GM12878 (cell line): ENCODE results near the gene TCF20. TPM values are rescaled to one million over a fixed set of nuclear protein-coding genes. Genes with fewer than 3 reads are reported as not detected.

ENCODE experiments used
- ATAC-seq: fragments of 200-7000 bp; cut with Tn5 transposase; 3 replicates; pipeline ENCODE4 v1.9.1; 2020; ENCODE audit warnings: mild to moderate bottlenecking, moderate library complexity
- BruUV-seq: library from RNA; stranded (reverse); fragments of 400-500 nt; replicated peaks from 2 replicates; lab custom pipeline; 2021; lab: Mats Ljungman, UMichigan
- CTCF ChIA-PET: fragments of 300-600 bp; sonication (Branson Sonifier 250); formaldehyde crosslinking; extraction: SDS; loops from one replicate; lab custom pipeline; 2021; ENCODE audit warnings: inconsistent platforms; lab: Yijun Ruan, JAX
- POLR2A ChIA-PET: fragments of 350-600 bp; formaldehyde crosslinking; extraction: SDS; loops from one replicate; lab custom pipeline; 2021; ENCODE audit warnings: inconsistent platforms; lab: Charles Lee
- RAD21 ChIA-PET: fragments of 300-600 bp; sonication (Branson Sonifier 250); formaldehyde crosslinking; loops from one replicate; lab custom pipeline; 2023; ENCODE audit warnings: antibody characterized with exemption; ENCODE audit not compliant: unreplicated experiment; lab: Charles Lee
- SMC1A ChIA-PET: fragments of 300-600 bp; sonication (Branson Sonifier 250); formaldehyde crosslinking; loops from one replicate; lab custom pipeline; 2023; ENCODE audit not compliant: unreplicated experiment, uncharacterized antibody; lab: Charles Lee
- DNase-seq: peaks from one replicate; pipeline ENCODE4 v3.0.0-alpha.2; 2011; ENCODE audit warnings: low read depth, low spot score
- FAIRE-seq: peaks from 3 replicates; lab custom pipeline; 2011; peaks lifted over from hg19 to GRCh38; lab: Jason Lieb, UNC
- H2AFZ ChIP-seq: 2 replicates; pipeline ENCODE4 v1.6.0; 2011; ENCODE audit warnings: low read depth, low read length, control low read depth; ENCODE audit not compliant: control insufficient read depth
- H3K27ac ChIP-seq: 2 replicates; pipeline ENCODE4 v1.5.1; 2011; ENCODE audit warnings: control low read depth; ENCODE audit not compliant: control insufficient read depth, insufficient read depth
- H3K27me3 ChIP-seq, 2 experiments: replicated peaks in 1 of 2; 2 replicates each; pipeline versions ENCODE4 v1.6.0 to v1.6.1; 2011; ENCODE audit warnings: low read length in 1 of 2; ENCODE audit not compliant: control insufficient read depth in 2 of 2, insufficient read depth in 2 of 2
- H3K36me3 ChIP-seq, 2 experiments: 2 replicates each; pipeline ENCODE4 v1.5.1; 2011; ENCODE audit warnings: low read length in 1 of 2; ENCODE audit not compliant: control insufficient read depth in 2 of 2, insufficient read depth in 2 of 2
- H3K4me1 ChIP-seq: 2 replicates; pipeline ENCODE4 v1.6.1; 2011; ENCODE audit warnings: mild to moderate bottlenecking, low read length, moderate library complexity, mixed read lengths; ENCODE audit not compliant: control insufficient read depth, insufficient read depth
- H3K4me2 ChIP-seq: 2 replicates; pipeline ENCODE4 v1.6.0; 2011; ENCODE audit warnings: control low read depth; ENCODE audit not compliant: control insufficient read depth, insufficient read depth
- H3K4me3 ChIP-seq: fragments of 200-600 bp; sonication (generic); 2 replicates; pipeline ENCODE4 v1.5.1; 2016
- H3K79me2 ChIP-seq: 2 replicates; pipeline ENCODE4 v1.6.0; 2011; ENCODE audit warnings: low read length; ENCODE audit not compliant: control insufficient read depth, insufficient read depth
- H3K9ac ChIP-seq: 2 replicates; pipeline ENCODE4 v1.8.0; 2011; ENCODE audit warnings: low read length, control low read depth, mixed read lengths; ENCODE audit not compliant: control insufficient read depth, insufficient read depth
- H3K9me3 ChIP-seq: replicated peaks from 3 replicates; pipeline ENCODE4 v1.5.1; 2011; ENCODE audit warnings: mild to moderate bottlenecking, low read length; ENCODE audit not compliant: control insufficient read depth, insufficient read depth
- H4K20me1 ChIP-seq: 2 replicates; pipeline ENCODE4 v1.6.0; 2011; ENCODE audit not compliant: control insufficient read depth, insufficient read depth
- EZH2 ChIP-seq: IDR thresholded peaks from 2 replicates; pipeline ENCODE4 v1.6.1; 2012; ENCODE audit warnings: low read depth, mild to moderate bottlenecking, control low read depth, inconsistent platforms, low read length, borderline replicate concordance; ENCODE audit not compliant: control insufficient read depth
- HCFC1 ChIP-seq: fragments of 150-350 bp; IDR thresholded peaks from 2 replicates; pipeline ENCODE4 v1.6.1; 2014; ENCODE audit warnings: low read length
- IKZF2 ChIP-seq, 2 experiments: fragments of 450-650 bp; IDR thresholded peaks; 2 replicates each; pipeline ENCODE4 v1.6.1; 2017; ENCODE audit warnings: mild to moderate bottlenecking in 2 of 2, moderate library complexity in 2 of 2
- JUND ChIP-seq: IDR thresholded peaks from 2 replicates; pipeline ENCODE4 v1.6.1; 2012; ENCODE audit warnings: low read depth, mild to moderate bottlenecking, low read length, improper control_type of control experiment, moderate library complexity
- NBN ChIP-seq: fragments of 450-650 bp; IDR thresholded peaks from 2 replicates; pipeline ENCODE4 v1.6.1; 2016
- RBBP5 ChIP-seq: fragments of 200-600 bp; sonication (generic); conservative IDR thresholded peaks from 2 replicates; pipeline ENCODE4 v1.6.1; 2016
- SMAD1 ChIP-seq: fragments of 450-650 bp; IDR thresholded peaks from 2 replicates; pipeline ENCODE4 v1.6.1; 2018; ENCODE audit warnings: mild to moderate bottlenecking, low read depth; ENCODE audit not compliant: partially characterized antibody
- SMARCA5 ChIP-seq: fragments of 450-650 bp; IDR thresholded peaks from 2 replicates; pipeline ENCODE4 v1.6.1; 2017; ENCODE audit warnings: mild to moderate bottlenecking
- SMC3 ChIP-seq: IDR thresholded peaks from 2 replicates; pipeline ENCODE4 v1.6.1; 2011; ENCODE audit warnings: low read length, improper control_type of control experiment, borderline replicate concordance
- STAT3 ChIP-seq: IDR thresholded peaks from 2 replicates; pipeline ENCODE4 v1.6.1; 2011; ENCODE audit warnings: low read depth, low read length, improper control_type of control experiment
- ZZZ3 ChIP-seq: IDR thresholded peaks from 2 replicates; pipeline ENCODE4 v1.6.1; 2011; ENCODE audit warnings: low read depth; ENCODE audit not compliant: control insufficient read depth, insufficient read length
- WGBS: methylation state at CpG from one replicate; pipeline ENCODE4 v1.1.6; 2016; ENCODE audit warnings: low lambda C conversion rate; ENCODE audit not compliant: insufficient replicate concordance, insufficient coverage; ENCODE audit errors: missing lambda C conversion rate; 5-methylcytosine and 5-hydroxymethylcytosine counted together
- in situ Hi-C: fragments of 300-500 bp; cut with MboI; formaldehyde crosslinking; loops from 9 replicates; pipeline ENCODE4 v1.14.3; 2018; ENCODE audit warnings: mixed read lengths
- intact Hi-C: fragments of 100-400 bp; cut with micrococcal nuclease; formaldehyde crosslinking; loops from one replicate; pipeline ENCODE4 v1.14.2; 2022; ENCODE audit not compliant: unreplicated experiment
- polyA plus RNA-seq, 11 experiments: library from polyadenylated mRNA; depleted of rRNA in 4 of 11; unstranded in 6 of 11; stranded (reverse) in 5 of 11; fragments of >200 nt; fragmentation: Nextera tagmentation in 4 of 11; fragmentation: Illumina TruSeq in 1 of 11; extraction: Ambion mirVana in 4 of 11; extraction: Trizol in 1 of 11; gene quantifications; 1 replicate in 1 of 11; 2 replicates in 10 of 11; pipeline versions ENCODE4 v1.2.1 to v1.2.3, GENCODE V29; 2011 to 2016; ENCODE audit warnings: inconsistent platforms in 2 of 11, missing spikeins in 2 of 11, low read depth in 1 of 11
- total RNA-seq, 4 experiments: library from RNA; depleted of rRNA in 3 of 4; stranded (reverse); fragments of >200 nt in 3 of 4; fragmentation: Illumina TruSeq in 1 of 4; extraction: Trizol in 1 of 4; gene quantifications; 2 replicates each; pipeline versions ENCODE4 v1.2.1 to v1.2.3, GENCODE V29; 2013 to 2021
- TF ChIP-seq, protein P1 (sequence below): IDR thresholded peaks from 2 replicates; pipeline ENCODE4 v1.6.1; 2012; ENCODE audit warnings: low read depth, low read length, improper control_type of control experiment
- TF ChIP-seq, protein P2 (sequence below): IDR thresholded peaks from 2 replicates; pipeline ENCODE4 v1.6.1; 2011; ENCODE audit warnings: mild to moderate bottlenecking, low read depth, low read length, moderate library complexity; ENCODE audit not compliant: insufficient replicate concordance
- TF ChIP-seq, protein P3 (sequence below): IDR thresholded peaks from 2 replicates; pipeline ENCODE4 v1.6.1; 2012; ENCODE audit warnings: low read length, inconsistent platforms

TCF20 gene
- total and polyA plus RNA-seq, 10 of the 15 experiments (the other 5 are each of a cell fraction or from before 2014, with no cell fraction given) = 0.64 to 52.9 (median 22.6) TPM

DNA sequence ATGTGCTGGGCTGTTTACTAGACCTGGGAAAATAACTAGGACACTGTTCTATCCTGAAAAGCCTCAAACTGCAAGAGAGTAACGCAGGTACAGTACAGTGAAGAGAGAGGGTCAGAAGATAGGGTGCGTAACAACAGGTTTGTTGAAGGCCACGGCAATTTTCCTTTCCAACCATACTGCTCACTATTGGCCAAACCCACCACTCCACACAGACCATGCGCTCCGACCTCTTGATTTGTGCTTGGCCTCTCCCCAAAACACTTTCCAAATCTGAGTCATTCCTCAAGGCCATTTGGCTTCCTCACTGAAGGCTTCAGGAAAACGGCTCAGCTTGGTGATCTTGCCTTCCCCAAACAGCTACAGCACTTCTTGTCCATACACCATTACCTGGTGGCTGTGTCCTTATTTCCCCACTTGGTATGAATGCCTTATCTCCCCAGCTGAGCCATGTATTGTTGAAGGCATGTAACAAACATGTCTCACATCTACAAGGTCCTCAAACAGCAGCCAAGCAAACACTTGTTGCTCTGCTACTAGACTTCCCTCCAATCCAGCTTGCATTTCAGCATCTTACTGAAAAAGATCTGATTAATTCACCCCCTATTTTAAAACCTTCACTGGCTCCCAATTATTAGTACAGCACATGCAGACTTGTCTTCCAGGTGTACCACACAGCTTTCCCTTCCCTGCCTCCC lies 40.9 kb downstream of the TCF20 start:
- no peak overlapping the region for H2AFZ ChIP-seq
- H3K4me2 ChIP-seq = no peak overlapping the region
- in situ Hi-C loops = no loop called here
- H3K9me3 ChIP-seq = no peaks in the 10 kb centered on the region
- POLR2A ChIA-PET = interaction anchor here (0.6 to 1.5 kb wide), 2 partner anchors 12 to 1277 kb away, joined by 3 read pairs; no protein-coding TSS in a partner anchor
- RAD21 ChIA-PET = interaction anchor here (1.1 kb wide), 1 partner anchor 62 kb away, joined by 3 read pairs; no protein-coding TSS in a partner anchor
- H3K27ac ChIP-seq = no peak overlapping the region
- no peaks in the 10 kb centered on the region for H3K36me3 ChIP-seq
- peaks cover 5% of the 10 kb centered on the region; the same call in 1 of the 2 replicates for H3K4me1 ChIP-seq
- TF ChIP-seq, protein P1, sequence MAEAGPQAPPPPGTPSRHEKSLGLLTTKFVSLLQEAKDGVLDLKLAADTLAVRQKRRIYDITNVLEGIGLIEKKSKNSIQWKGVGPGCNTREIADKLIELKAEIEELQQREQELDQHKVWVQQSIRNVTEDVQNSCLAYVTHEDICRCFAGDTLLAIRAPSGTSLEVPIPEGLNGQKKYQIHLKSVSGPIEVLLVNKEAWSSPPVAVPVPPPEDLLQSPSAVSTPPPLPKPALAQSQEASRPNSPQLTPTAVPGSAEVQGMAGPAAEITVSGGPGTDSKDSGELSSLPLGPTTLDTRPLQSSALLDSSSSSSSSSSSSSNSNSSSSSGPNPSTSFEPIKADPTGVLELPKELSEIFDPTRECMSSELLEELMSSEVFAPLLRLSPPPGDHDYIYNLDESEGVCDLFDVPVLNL = no peak
- TF ChIP-seq HCFC1 = no peak
- no peak for TF ChIP-seq SMAD1
- ATAC-seq (no peak), FAIRE-seq (no peak), DNase-seq (no peak)
- no TSS peak for BruUV-seq
- H3K4me3 ChIP-seq = no peak overlapping the region
- whole genome bisulfite sequencing = 87% methylated on average over 6 of the region's 6 CpGs
- SMC1A ChIA-PET = interaction anchor here (0.7 to 0.9 kb wide), 2 partner anchors 13 to 24 kb away, joined by 3 read pairs; no protein-coding TSS in a partner anchor
- CTCF ChIA-PET = interaction anchor here (0.7 to 1.2 kb wide), 2 partner anchors 51 to 211 kb away, joined by 3 to 4 read pairs; no protein-coding TSS in a partner anchor
- H3K27me3 ChIP-seq = no peaks in the 10 kb centered on the region
- no peaks in the 10 kb centered on the region; the same call in 1 of the 2 replicates for H4K20me1 ChIP-seq
- peaks cover 47% of the 10 kb centered on the region for H3K79me2 ChIP-seq
- intact Hi-C loops = no loop called here
- H3K9ac ChIP-seq = no peak overlapping the region

DNA sequence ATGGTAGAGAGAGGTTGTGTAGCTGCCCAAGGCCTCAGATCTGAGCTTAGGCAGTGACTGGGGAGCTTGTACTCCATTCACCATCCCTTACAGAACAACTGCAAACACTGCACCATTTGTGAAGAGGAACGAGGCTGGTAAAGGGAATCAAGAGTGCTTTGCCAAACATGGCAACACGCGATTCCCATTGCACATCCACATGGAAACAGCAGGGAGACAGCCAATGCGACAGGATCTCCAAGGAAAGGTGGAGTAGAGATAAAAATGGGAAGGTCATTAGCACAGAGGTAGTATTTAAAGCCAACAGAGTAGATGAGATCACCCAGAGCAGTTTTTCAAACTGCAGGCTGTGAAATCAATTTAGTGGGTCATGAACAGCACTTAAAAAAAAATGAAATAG lies 42.0 kb downstream of the TCF20 start:
- Histone ChIP-seq H3K9ac (no peak overlapping the region), H3K27ac (no peak overlapping the region), H3K4me3 (no peak overlapping the region), H3K79me2 (peaks cover 53% of the 10 kb centered on the region), H3K27me3 (no peaks in the 10 kb centered on the region), H2AFZ (no peak overlapping the region), H4K20me1 (no peaks in the 10 kb centered on the region; the same call in 1 of the 2 replicates), H3K4me2 (no peak overlapping the region), H3K36me3 (no peaks in the 10 kb centered on the region), H3K4me1 (peaks cover 5% of the 10 kb centered on the region; the same call in 1 of the 2 replicates), H3K9me3 (no peaks in the 10 kb centered on the region)
- in situ Hi-C loops (no loop called here), intact Hi-C loops (no loop called here)
- FAIRE-seq (no peak), ATAC-seq (no peak), DNase-seq (no peak)
- CTCF ChIA-PET = no interaction called here
- RAD21 ChIA-PET = no interaction called here
- WGBS = 86% methylated on average over 4 of the region's 4 CpGs
- SMC1A ChIA-PET = interaction anchor here (3.2 kb wide), 1 partner anchor 11 kb away, joined by 15 read pairs; no protein-coding TSS in a partner anchor
- no TSS peak for BruUV-seq
- POLR2A ChIA-PET = no interaction called here
- TF ChIP-seq NBN = no peak
- no peak for TF ChIP-seq SMC3
- TF ChIP-seq JUND = no peak
- TF ChIP-seq RBBP5 = no peak
- TF ChIP-seq, protein P2, sequence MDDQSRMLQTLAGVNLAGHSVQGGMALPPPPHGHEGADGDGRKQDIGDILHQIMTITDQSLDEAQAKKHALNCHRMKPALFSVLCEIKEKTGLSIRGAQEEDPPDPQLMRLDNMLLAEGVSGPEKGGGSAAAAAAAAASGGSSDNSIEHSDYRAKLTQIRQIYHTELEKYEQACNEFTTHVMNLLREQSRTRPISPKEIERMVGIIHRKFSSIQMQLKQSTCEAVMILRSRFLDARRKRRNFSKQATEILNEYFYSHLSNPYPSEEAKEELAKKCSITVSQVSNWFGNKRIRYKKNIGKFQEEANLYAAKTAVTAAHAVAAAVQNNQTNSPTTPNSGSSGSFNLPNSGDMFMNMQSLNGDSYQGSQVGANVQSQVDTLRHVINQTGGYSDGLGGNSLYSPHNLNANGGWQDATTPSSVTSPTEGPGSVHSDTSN = no peak
- TF ChIP-seq ZZZ3 = no peak
- TF ChIP-seq, protein P3, sequence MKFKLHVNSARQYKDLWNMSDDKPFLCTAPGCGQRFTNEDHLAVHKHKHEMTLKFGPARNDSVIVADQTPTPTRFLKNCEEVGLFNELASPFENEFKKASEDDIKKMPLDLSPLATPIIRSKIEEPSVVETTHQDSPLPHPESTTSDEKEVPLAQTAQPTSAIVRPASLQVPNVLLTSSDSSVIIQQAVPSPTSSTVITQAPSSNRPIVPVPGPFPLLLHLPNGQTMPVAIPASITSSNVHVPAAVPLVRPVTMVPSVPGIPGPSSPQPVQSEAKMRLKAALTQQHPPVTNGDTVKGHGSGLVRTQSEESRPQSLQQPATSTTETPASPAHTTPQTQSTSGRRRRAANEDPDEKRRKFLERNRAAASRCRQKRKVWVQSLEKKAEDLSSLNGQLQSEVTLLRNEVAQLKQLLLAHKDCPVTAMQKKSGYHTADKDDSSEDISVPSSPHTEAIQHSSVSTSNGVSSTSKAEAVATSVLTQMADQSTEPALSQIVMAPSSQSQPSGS = no peak
- TF ChIP-seq IKZF2 (IDR thresholded peaks at IDR 0.05) = no peak
- TF ChIP-seq STAT3 = no peak
- no peak for TF ChIP-seq EZH2
- no peak for TF ChIP-seq SMARCA5
